Measurements from ENCODE around the gene CCDC6.
A peak's percentile ranks its signal among the peaks of the same experiment; 100 is the strongest.
"Not testable (repeated sequence)": the region's sequence is repeated elsewhere in the genome, so short reads cannot be mapped to it uniquely, and the experiment has no call there.

Gene CCDC6

GRCh38 chr10:59878915-59879314 lies 27.4 kb downstream of the CCDC6 start:
- TF ChIP-seq CTCF (IDR thresholded peaks at IDR 0.05; ENCODE audit: control extremely low read depth, extremely low read depth, low read depth, missing control alignments), result no peak
- no peak for DNase-seq (ENCODE audit: extremely low spot score)
- ChIA-PET POLR2A (no interaction called here), CTCF (interaction anchor here (1.4 to 3.4 kb wide), 5 partner anchors 8 to 29 kb away, joined by 3 to 16 read pairs (median 9); partner anchors contain the start of gene CCDC6)

- TF ChIP-seq CTCF (IDR thresholded peaks at IDR 0.05; ENCODE audit: control extremely low read depth, extremely low read depth, low read depth, missing control alignments), result no peak
- DNase-seq (ENCODE audit: extremely low spot score), result no peak
- POLR2A ChIA-PET, result no interaction called here
- CTCF ChIA-PET, result interaction anchor here (1.4 to 3.4 kb wide), 3 partner anchors 8 to 27 kb away, joined by 3 to 16 read pairs (median 9); partner anchors contain the start of gene CCDC6
Measured at GRCh38 chr10:59878289-59878688, 28.1 kb downstream of the CCDC6 start.

- no peak for TF ChIP-seq CTCF (IDR thresholded peaks at IDR 0.05; ENCODE audit: control extremely low read depth, extremely low read depth, low read depth, missing control alignments)
- ChIA-PET CTCF (interaction anchor here (1.4 to 3.4 kb wide), 4 partner anchors 9 to 31 kb away, joined by 4 to 16 read pairs (median 4); partner anchors contain the start of gene CCDC6), POLR2A (no interaction called here)
- DNase-seq (ENCODE audit: extremely low spot score), result no peak
Measured at GRCh38 chr10:59877191-59877671, 29.1 kb downstream of the CCDC6 start.

- POLR2A ChIA-PET, result interaction anchor here (0.6 kb wide), 1 partner anchor 901 kb away, joined by 3 read pairs; no protein-coding TSS in a partner anchor
- CTCF ChIA-PET, result interaction anchor here (1.4 to 1.9 kb wide), 4 partner anchors 9 to 32 kb away, joined by 3 to 5 read pairs (median 4); no protein-coding TSS in a partner anchor
- no peak for DNase-seq (ENCODE audit: extremely low spot score)
Measured at GRCh38 chr10:59876695-59877094, 29.7 kb downstream of the CCDC6 start.

GRCh38 chr10:59876208-59876607 lies 30.1 kb downstream of the CCDC6 start:
- CTCF ChIA-PET, result interaction anchor here (1.4 to 1.9 kb wide), 4 partner anchors 8 to 32 kb away, joined by 3 to 5 read pairs (median 4); no protein-coding TSS in a partner anchor
- DNase-seq (ENCODE audit: extremely low spot score), result not testable (repeated sequence)
- POLR2A ChIA-PET, result interaction anchor here (0.6 kb wide), 1 partner anchor 902 kb away, joined by 3 read pairs; no protein-coding TSS in a partner anchor

More at GRCh38 chr10:59876695-59877094, 29.7 kb downstream of the CCDC6 start:
- TF ChIP-seq CTCF (IDR thresholded peaks at IDR 0.05; ENCODE audit: control extremely low read depth, extremely low read depth, low read depth, missing control alignments), result no peak

GRCh38 chr10:59873896-59874295 lies 32.5 kb downstream of the CCDC6 start:
- DNase-seq (ENCODE audit: extremely low spot score), result peak; percentile 46
- CTCF ChIA-PET, result interaction anchor here (1.1 to 2.5 kb wide), 5 partner anchors 10 to 34 kb away, joined by 3 to 15 read pairs (median 5); partner anchors contain the start of gene CCDC6
- no peak for TF ChIP-seq CTCF (IDR thresholded peaks at IDR 0.05; ENCODE audit: control extremely low read depth, extremely low read depth, low read depth, missing control alignments)
- POLR2A ChIA-PET, result no interaction called here

- ChIA-PET POLR2A (no interaction called here), CTCF (interaction anchor here (0.6 to 2.5 kb wide), 8 partner anchors 9 to 87 kb away, joined by 3 to 15 read pairs (median 4); partner anchors contain the start of gene CCDC6)
- TF ChIP-seq CTCF (IDR thresholded peaks at IDR 0.05; ENCODE audit: control extremely low read depth, extremely low read depth, low read depth, missing control alignments), result no peak
- no peak for DNase-seq (ENCODE audit: extremely low spot score)
Measured at GRCh38 chr10:59872892-59873463, 33.4 kb downstream of the CCDC6 start.

Measured in GM10248 (cell line).